MV-4-11 (cell line): ENCODE measurements around the gene SLC27A5.
A peak's percentile ranks its signal among the peaks of the same experiment; 100 is the strongest.
"Not testable (repeated sequence)": the region's sequence is repeated elsewhere in the genome, so short reads cannot be mapped to it uniquely, and the experiment has no call there.

ENCODE experiments used
- DNase-seq: peaks from one replicate; lab custom pipeline; 2025; lab: John Stamatoyannopoulos, UW

SLC27A5 gene

DNA sequence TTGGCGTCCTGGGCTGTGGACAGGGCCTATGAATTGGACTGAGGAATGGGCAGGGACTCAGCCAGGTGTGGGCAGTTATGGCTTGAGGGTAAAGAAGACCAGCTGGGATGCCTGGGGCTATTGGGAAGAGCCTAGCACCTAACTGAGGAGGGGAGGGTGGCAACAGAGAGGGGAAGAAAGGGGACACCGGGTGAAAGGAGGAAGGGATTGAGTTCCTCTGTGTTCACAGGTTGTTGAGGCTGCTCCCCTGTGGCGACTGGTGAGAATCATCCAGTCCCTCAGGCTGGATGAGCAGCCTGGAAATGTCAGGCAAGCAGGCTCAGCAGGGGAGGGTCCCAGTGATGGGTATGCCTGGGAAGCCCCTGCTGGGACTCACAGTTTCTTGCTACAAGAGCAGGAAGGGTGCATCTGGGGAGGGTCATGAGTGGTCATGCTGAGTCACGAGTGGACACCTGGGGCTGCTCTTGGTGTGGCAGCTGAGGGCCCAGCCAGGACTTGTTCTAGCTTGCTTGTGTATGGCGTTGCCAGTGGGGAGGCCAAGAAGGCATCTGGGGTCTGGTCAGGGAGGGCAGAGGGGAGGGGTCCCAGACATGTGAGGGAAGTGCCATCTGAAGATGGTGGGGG is 43.5 kb downstream of the SLC27A5 start:
- DNase-seq = no peak

DNA sequence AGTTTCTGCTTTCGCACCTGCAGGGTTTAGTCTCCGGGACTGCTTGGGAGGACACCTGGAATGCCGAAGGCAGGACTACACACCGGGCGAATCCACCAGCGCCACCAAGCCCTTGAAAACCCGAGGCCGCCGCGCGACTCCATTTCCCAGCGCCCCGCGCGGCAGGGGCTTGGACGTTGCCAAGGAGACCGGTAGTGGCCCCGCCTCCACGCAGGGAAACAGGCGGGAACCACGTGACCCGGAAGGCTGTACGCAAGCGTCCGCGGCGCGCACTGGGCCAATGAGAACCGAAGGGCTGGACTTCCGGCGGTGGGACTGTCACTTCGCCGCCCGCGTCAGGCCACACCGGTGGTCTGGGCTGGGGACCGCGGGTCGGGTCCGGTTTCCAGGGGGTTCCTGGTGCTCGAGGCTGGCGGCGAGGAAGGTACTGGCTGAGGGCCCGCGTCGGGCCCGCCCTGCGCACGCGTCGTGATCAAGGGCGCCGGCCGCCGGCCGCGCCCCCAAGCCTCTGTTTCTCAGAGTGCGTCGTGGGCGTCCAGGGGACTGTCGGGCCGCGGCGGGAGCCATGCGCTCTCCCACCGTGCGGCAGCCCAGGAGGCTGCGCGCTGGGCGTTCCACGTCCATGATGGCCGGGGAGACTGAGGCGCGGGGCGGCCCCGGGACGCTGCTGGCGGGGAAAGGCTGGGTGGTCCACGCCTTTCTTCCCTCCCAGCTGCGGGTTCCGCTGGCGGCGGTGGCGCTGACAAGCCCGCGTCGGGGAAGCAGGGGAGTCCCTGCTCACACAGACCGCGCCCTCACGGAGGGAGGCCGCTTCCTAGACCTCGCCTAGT is 44.8 kb downstream of the SLC27A5 start, which contains the start of gene ZNF324:
Gene ZNF324 (plus strand): TSS at position 321 of the 830 bp plus-strand sequence. CDS start 2,106 bp downstream, outside the sequence.
- DNase-seq = peak; percentile 98

GRCh38 chr19:58466089-58466759 is 45.6 kb downstream of the SLC27A5 start:
- DNase-seq = no peak

DNA sequence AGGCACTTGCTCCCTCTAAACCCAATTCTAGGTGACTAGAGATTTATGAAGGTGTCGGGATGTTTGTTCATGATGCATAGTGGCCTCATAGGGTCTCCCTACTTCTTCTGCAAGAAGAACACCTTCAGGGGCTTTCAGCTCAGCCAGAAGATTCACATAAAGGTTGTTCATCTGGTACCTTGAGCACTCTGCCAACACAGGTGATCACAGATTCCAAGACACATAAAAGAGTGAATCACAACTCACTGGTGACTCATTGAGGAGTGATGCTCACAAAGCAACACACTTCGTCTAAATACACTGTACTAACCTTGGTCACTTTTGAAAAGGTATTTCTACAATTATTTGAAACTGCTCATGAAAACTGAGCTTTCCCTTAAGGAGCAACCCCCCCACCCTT is 51.8 kb downstream of the SLC27A5 start:
- no peak for DNase-seq

DNA sequence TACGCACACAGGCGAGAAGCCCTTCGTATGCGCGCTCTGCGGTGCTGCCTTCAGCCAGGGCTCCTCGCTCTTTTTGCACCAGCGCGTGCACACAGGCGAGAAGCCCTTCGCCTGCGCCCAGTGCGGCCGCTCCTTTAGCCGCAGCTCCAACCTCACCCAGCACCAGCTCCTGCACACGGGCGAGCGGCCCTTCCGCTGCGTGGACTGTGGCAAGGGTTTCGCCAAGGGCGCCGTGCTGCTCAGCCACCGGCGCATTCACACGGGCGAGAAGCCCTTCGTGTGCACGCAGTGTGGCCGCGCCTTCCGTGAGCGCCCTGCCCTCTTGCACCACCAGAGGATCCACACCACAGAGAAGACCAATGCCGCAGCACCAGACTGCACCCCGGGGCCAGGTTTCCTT is 55.7 kb downstream of the SLC27A5 start:
- no peak for DNase-seq

GRCh38 chr19:58455306-58455705 is 56.5 kb downstream of the SLC27A5 start:
- no peak for DNase-seq

DNA sequence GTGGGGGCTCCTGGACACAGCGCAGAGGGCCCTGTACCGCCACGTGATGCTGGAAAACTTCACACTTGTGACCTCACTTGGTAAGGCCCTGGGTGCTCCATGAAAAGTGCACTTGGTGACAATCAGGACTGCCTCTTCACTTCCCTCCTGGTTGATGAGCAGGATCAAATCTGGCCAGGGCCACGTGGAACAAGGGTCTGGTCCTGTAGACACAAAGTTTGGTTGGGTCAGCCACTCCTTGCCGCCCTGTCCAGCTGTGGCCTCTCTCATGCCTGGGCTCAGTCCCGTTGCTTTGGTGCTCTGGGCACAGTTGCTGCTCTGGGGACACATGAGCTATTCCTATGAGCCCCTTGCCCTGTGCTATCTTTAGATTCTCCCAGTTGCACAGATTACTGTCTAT is 58.0 kb downstream of the SLC27A5 start:
- no peak for DNase-seq

GRCh38 chr19:58451358-58452101 is 60.3 kb downstream of the SLC27A5 start, which contains the start of gene ZNF324B:
Gene ZNF324B (plus strand): TSS chr19:58451622. CDS start chr19:58453702, 2,080 bp downstream.
- peak; percentile 98 for DNase-seq

- no peak for DNase-seq
Observed at GRCh38 chr19:58450856-58451357, 60.9 kb downstream of the SLC27A5 start.

DNA sequence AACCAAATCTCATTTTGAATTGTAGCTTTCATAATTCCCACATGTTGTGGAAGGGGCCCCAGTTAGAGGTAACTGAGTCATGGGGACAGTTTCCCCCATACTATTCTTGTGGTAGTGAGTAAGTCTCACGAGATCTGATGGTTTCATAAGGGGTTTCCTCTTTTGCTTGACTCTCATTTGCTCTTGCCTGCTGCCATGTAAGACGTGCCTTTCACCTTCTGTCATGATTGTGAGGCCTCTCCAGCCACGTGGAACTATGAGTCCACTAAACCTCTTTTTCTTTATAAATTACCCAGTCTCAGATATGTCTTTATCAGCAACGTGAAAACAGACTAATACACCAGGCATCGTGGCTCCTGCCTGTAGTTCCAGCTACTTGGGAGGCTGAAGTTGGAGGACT is 61.8 kb downstream of the SLC27A5 start:
- DNase-seq = peak; percentile 32

DNA sequence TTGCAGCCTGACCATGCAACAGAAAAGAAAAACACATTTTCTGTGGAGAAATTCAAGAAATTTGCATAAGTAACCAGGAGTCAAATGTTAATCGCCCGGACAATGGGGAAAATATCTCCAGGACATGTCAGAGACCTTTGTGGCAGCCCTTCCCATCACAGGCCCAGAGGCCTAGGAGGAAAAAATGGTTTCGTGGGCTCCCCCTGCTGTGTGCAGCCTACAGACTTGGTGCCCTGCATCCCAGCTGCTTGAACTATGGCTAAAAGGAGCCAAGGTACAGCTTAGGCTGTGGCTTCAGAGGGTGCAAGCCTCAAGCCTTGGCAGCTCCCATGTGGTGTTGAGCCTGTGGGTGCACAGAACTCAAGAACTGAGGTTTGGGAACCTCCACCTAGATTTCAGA is 62.9 kb downstream of the SLC27A5 start:
- DNase-seq = not testable (repeated sequence)
